ENCODE data around the gene GNE.

- TF ChIP-seq, protein P1, sequence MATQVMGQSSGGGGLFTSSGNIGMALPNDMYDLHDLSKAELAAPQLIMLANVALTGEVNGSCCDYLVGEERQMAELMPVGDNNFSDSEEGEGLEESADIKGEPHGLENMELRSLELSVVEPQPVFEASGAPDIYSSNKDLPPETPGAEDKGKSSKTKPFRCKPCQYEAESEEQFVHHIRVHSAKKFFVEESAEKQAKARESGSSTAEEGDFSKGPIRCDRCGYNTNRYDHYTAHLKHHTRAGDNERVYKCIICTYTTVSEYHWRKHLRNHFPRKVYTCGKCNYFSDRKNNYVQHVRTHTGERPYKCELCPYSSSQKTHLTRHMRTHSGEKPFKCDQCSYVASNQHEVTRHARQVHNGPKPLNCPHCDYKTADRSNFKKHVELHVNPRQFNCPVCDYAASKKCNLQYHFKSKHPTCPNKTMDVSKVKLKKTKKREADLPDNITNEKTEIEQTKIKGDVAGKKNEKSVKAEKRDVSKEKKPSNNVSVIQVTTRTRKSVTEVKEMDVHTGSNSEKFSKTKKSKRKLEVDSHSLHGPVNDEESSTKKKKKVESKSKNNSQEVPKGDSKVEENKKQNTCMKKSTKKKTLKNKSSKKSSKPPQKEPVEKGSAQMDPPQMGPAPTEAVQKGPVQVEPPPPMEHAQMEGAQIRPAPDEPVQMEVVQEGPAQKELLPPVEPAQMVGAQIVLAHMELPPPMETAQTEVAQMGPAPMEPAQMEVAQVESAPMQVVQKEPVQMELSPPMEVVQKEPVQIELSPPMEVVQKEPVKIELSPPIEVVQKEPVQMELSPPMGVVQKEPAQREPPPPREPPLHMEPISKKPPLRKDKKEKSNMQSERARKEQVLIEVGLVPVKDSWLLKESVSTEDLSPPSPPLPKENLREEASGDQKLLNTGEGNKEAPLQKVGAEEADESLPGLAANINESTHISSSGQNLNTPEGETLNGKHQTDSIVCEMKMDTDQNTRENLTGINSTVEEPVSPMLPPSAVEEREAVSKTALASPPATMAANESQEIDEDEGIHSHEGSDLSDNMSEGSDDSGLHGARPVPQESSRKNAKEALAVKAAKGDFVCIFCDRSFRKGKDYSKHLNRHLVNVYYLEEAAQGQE (IDR thresholded peaks at IDR 0.05; ENCODE audit: insufficient read depth in 1 of 2, low read depth in 2 of 2, low read length in 2 of 2), result no peak
- no peak for TF ChIP-seq POLR2AphosphoS5 (IDR thresholded peaks at IDR 0.05; ENCODE audit: low read depth, low read length)
- no peak for TF ChIP-seq SIN3A (IDR thresholded peaks at IDR 0.05; ENCODE audit: borderline replicate concordance, insufficient read depth, low read length)
These were observed 66.6 kb downstream of the GNE start for GRCh38 chr9:36191686-36192085.

All from PFSK-1 (cell line).